Measurements from ENCODE around the gene GIT1. TPM values are rescaled to one million over a fixed set of nuclear protein-coding genes. Genes with fewer than 3 reads are reported as not detected.

The GIT1 gene
- total and polyA plus RNA-seq, 2 experiments from 2014 or later: 37.5 to 52.1 TPM

DNA sequence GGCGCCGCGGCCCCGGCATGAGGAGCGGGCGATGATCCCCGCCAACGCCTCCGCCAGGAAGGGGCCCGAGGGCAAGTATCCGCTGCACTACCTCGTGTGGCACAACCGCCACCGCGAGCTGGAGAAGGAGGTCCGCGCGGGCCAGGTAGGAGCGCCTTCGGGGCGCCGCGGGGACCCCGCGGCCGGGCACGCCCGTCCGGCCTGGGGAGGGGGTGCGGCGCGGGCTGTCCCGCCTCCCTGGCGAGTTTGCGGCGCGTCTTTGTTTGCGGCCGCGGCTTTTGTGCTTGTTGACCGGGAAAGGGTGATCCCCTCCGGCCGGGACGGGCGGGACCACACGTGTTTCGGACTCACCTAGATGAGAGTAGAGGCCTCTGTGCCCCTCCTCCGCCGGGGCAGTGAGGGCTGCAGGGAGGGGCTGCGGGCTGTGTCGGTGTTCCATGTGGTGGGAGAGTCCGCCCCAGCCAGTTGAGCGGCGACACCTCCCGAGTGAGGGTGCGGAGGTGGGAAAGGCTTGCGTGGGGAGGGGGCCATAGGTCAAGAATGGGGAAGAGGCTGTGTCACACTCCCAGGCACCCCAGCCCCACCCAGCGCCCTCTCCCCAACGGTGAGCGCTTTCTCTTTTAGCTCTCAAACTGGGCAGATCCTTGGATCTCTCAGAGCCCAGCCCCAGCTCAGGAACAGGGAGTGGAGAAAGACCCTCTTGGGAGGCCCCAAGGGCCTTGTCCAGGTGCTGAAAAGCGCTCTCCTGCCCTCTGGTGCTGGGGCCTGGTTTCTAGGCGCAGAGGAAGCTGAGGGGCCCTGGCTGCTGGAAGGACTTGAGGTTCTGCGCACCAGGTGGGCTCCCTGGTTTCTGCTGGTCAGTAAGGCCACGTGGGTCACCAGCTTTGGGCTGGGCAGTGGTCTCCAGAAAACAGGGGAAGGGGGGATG, 4.4 kb upstream of the GIT1 start:
- peak; percentile 29 to 86 for DNase-seq (ENCODE audit: low read depth in 1 of 2, low spot score in 1 of 2)
- Histone ChIP-seq H3K27me3 (peaks cover 7% of the 10 kb centered on the region), H3K4me1 (ENCODE audit: low read depth) (peaks cover 16% of the 10 kb centered on the region)

GRCh38 chr17:29592850-29593551, 3.6 kb upstream of the GIT1 start, which contains the start of gene ANKRD13B:
TSS of gene ANKRD13B (plus strand) at chr17:29593132. CDS start at chr17:29593622, 490 bp downstream.
- Histone ChIP-seq H3K4me1 (ENCODE audit: low read depth) (peaks cover 19% of the 10 kb centered on the region), H3K36me3 (no peaks in the 10 kb centered on the region), H3K27me3 (peaks cover 7% of the 10 kb centered on the region), H3K9me3 (ENCODE audit: low read depth) (no peaks in the 10 kb centered on the region), H3K4me3 (peak within 1 kb of the TSS; percentile 57), H3K27ac (no peak within 1 kb of the TSS)
- no peak for TF ChIP-seq CTCF (IDR thresholded peaks at IDR 0.05; ENCODE audit: low read depth, low read length)
- peak in 1 of 2 donors; percentile 45 for DNase-seq (ENCODE audit: low read depth in 1 of 2, low spot score in 1 of 2)

More for the DNA sequence above, 4.4 kb upstream of the GIT1 start:
- TF ChIP-seq CTCF (IDR thresholded peaks at IDR 0.05; ENCODE audit: low read depth, low read length): peak; percentile 30
- H3K27ac ChIP-seq: no peak overlapping the region
- no peaks in the 10 kb centered on the region for H3K36me3 ChIP-seq
- no peaks in the 10 kb centered on the region for H3K9me3 ChIP-seq (ENCODE audit: low read depth)
- peak overlapping the region; percentile 57 for H3K4me3 ChIP-seq

- no peak overlapping the region for H3K27ac ChIP-seq
Measured at GRCh38 chr17:29591737-29592608, 2.5 kb upstream of the GIT1 start.

GRCh38 chr17:29591146-29591736, 1.8 kb upstream of the GIT1 start:
- Histone ChIP-seq H3K4me3 (peak overlapping the region; percentile 23), H3K27ac (no peak overlapping the region), H3K36me3 (no peaks in the 10 kb centered on the region), H3K4me1 (ENCODE audit: low read depth) (peaks cover 19% of the 10 kb centered on the region), H3K27me3 (peaks cover 7% of the 10 kb centered on the region), H3K9me3 (ENCODE audit: low read depth) (no peaks in the 10 kb centered on the region)
- TF ChIP-seq CTCF (IDR thresholded peaks at IDR 0.05; ENCODE audit: low read depth, low read length): no peak
- DNase-seq (ENCODE audit: low read depth in 1 of 2, low spot score in 1 of 2): peak; percentile 59 to 62

More at GRCh38 chr17:29591737-29592608, 2.5 kb upstream of the GIT1 start:
- peak; percentile 98 for TF ChIP-seq CTCF (IDR thresholded peaks at IDR 0.05; ENCODE audit: low read depth, low read length)
- H3K4me1 ChIP-seq (ENCODE audit: low read depth): peaks cover 19% of the 10 kb centered on the region
- H3K27me3 ChIP-seq: peaks cover 7% of the 10 kb centered on the region
- DNase-seq (ENCODE audit: low read depth in 1 of 2, low spot score in 1 of 2): peak; percentile 86 to 93
- H3K4me3 ChIP-seq: peak overlapping the region; percentile 23
- H3K9me3 ChIP-seq (ENCODE audit: low read depth): no peaks in the 10 kb centered on the region
- no peaks in the 10 kb centered on the region for H3K36me3 ChIP-seq
